ENCODE data around the gene ELAVL4. TPM values are rescaled to one million over a fixed set of nuclear protein-coding genes. Genes with fewer than 3 reads are reported as not detected.
"Not testable (repeated sequence)": the region's sequence is repeated elsewhere in the genome, so short reads cannot be mapped to it uniquely, and the experiment has no call there.

The ELAVL4 gene
- total RNA-seq, 1 experiment from 2014 or later: 0.05 TPM

GRCh38 chr1:50158421-50158820 is 49.7 kb downstream of the ELAVL4 start:
- no peak for DNase-seq (ENCODE audit: low read depth, low spot score)
- in situ Hi-C loops (cut with HindIII; ENCODE audit: low pct_unique_long_range_greater_than_20kb, low sequenced_read_pairs): no loop called here

GRCh38 chr1:50163680-50164079 is 55.0 kb downstream of the ELAVL4 start:
- in situ Hi-C loops (cut with HindIII; ENCODE audit: low pct_unique_long_range_greater_than_20kb, low sequenced_read_pairs): no loop called here
- no peak for DNase-seq (ENCODE audit: low read depth, low spot score)

GRCh38 chr1:50166351-50166750 is 57.6 kb downstream of the ELAVL4 start:
- DNase-seq (ENCODE audit: low read depth, low spot score); in situ Hi-C loops (cut with HindIII; ENCODE audit: low pct_unique_long_range_greater_than_20kb, low sequenced_read_pairs): not testable (repeated sequence)

- no peak for DNase-seq (ENCODE audit: low read depth, low spot score)
- in situ Hi-C loops (cut with HindIII; ENCODE audit: low pct_unique_long_range_greater_than_20kb, low sequenced_read_pairs): no loop called here
These were observed 63.6 kb downstream of the ELAVL4 start for GRCh38 chr1:50172299-50172698.

- in situ Hi-C loops (cut with HindIII; ENCODE audit: low pct_unique_long_range_greater_than_20kb, low sequenced_read_pairs): no loop called here
- DNase-seq (ENCODE audit: low read depth, low spot score): no peak
These were observed 65.4 kb downstream of the ELAVL4 start for GRCh38 chr1:50174101-50174500.

- DNase-seq (ENCODE audit: low read depth, low spot score): no peak
- in situ Hi-C loops (cut with HindIII; ENCODE audit: low pct_unique_long_range_greater_than_20kb, low sequenced_read_pairs): no loop called here
These were observed 67.3 kb downstream of the ELAVL4 start for GRCh38 chr1:50175719-50176639.

- in situ Hi-C loops (cut with HindIII; ENCODE audit: low pct_unique_long_range_greater_than_20kb, low sequenced_read_pairs): no loop called here
- DNase-seq (ENCODE audit: low read depth, low spot score): no peak
These were observed 69.3 kb downstream of the ELAVL4 start for GRCh38 chr1:50177994-50178393.

GRCh38 chr1:50179639-50180038 is 70.9 kb downstream of the ELAVL4 start:
- no peak for DNase-seq (ENCODE audit: low read depth, low spot score)
- in situ Hi-C loops (cut with HindIII; ENCODE audit: low pct_unique_long_range_greater_than_20kb, low sequenced_read_pairs): no loop called here

GRCh38 chr1:50180367-50180766 is 71.6 kb downstream of the ELAVL4 start:
- in situ Hi-C loops (cut with HindIII; ENCODE audit: low pct_unique_long_range_greater_than_20kb, low sequenced_read_pairs): no loop called here
- no peak for DNase-seq (ENCODE audit: low read depth, low spot score)

- no peak for DNase-seq (ENCODE audit: low read depth, low spot score)
- in situ Hi-C loops (cut with HindIII; ENCODE audit: low pct_unique_long_range_greater_than_20kb, low sequenced_read_pairs): no loop called here
These were observed 72.4 kb downstream of the ELAVL4 start for GRCh38 chr1:50181027-50181663.

GRCh38 chr1:50183378-50184133 is 74.8 kb downstream of the ELAVL4 start:
- in situ Hi-C loops (cut with HindIII; ENCODE audit: low pct_unique_long_range_greater_than_20kb, low sequenced_read_pairs): no loop called here
- DNase-seq (ENCODE audit: low read depth, low spot score): no peak

- in situ Hi-C loops (cut with HindIII; ENCODE audit: low pct_unique_long_range_greater_than_20kb, low sequenced_read_pairs): no loop called here
- no peak for DNase-seq (ENCODE audit: low read depth, low spot score)
These were observed 80.6 kb downstream of the ELAVL4 start for GRCh38 chr1:50189369-50189768.

- in situ Hi-C loops (cut with HindIII; ENCODE audit: low pct_unique_long_range_greater_than_20kb, low sequenced_read_pairs): no loop called here
- no peak for DNase-seq (ENCODE audit: low read depth, low spot score)
These were observed 84.3 kb downstream of the ELAVL4 start for GRCh38 chr1:50193002-50193401.

GRCh38 chr1:50195205-50195604 is 86.5 kb downstream of the ELAVL4 start:
- in situ Hi-C loops (cut with HindIII; ENCODE audit: low pct_unique_long_range_greater_than_20kb, low sequenced_read_pairs): no loop called here

GRCh38 chr1:50196081-50196480 is 87.4 kb downstream of the ELAVL4 start:
- no peak for DNase-seq (ENCODE audit: low read depth, low spot score)
- in situ Hi-C loops (cut with HindIII; ENCODE audit: low pct_unique_long_range_greater_than_20kb, low sequenced_read_pairs): no loop called here

More at GRCh38 chr1:50195205-50195604, 86.5 kb downstream of the ELAVL4 start:
- DNase-seq (ENCODE audit: low read depth, low spot score): no peak

GRCh38 chr1:50197216-50197615 is 88.5 kb downstream of the ELAVL4 start:
- in situ Hi-C loops (cut with HindIII; ENCODE audit: low pct_unique_long_range_greater_than_20kb, low sequenced_read_pairs): no loop called here
- no peak for DNase-seq (ENCODE audit: low read depth, low spot score)

GRCh38 chr1:50208315-50208714 is 99.6 kb downstream of the ELAVL4 start:
- DNase-seq (ENCODE audit: low read depth, low spot score): no peak
- in situ Hi-C loops (cut with HindIII; ENCODE audit: low pct_unique_long_range_greater_than_20kb, low sequenced_read_pairs): no loop called here

- in situ Hi-C loops (cut with HindIII; ENCODE audit: low pct_unique_long_range_greater_than_20kb, low sequenced_read_pairs): no loop called here
- DNase-seq (ENCODE audit: low read depth, low spot score): no peak
These were observed 100.0 kb downstream of the ELAVL4 start for GRCh38 chr1:50208756-50209155.

All from SK-MEL-5 (cell line).